A549 (cell line): ENCODE measurements around the gene ALPI. TPM values are rescaled to one million over a fixed set of nuclear protein-coding genes. Genes with fewer than 3 reads are reported as not detected.
A peak's percentile ranks its signal among the peaks of the same experiment; 100 is the strongest.

Source experiments
- ATAC-seq, 2 experiments: fragments of 200-7000 bp in 1 of 2; fragments of >200 bp in 1 of 2; cut with Nextera tagmentation in 1 of 2; cut with Tn5 transposase in 1 of 2; 3 replicates each; pipeline versions ENCODE4 v1.8.0 to v1.9.1; 2018 to 2020; ENCODE audit warnings: mild to moderate bottlenecking in 1 of 2, moderate library complexity in 1 of 2
- CTCF ChIA-PET: fragments of 300-600 bp; sonication (Branson Sonifier 250); formaldehyde crosslinking; extraction: SDS; loops from one replicate; lab custom pipeline; 2021; ENCODE audit warnings: antibody characterized with exemption, inconsistent platforms; lab: Yijun Ruan, JAX
- POLR2A ChIA-PET: fragments of 350-600 bp; formaldehyde crosslinking; extraction: SDS; loops from one replicate; lab custom pipeline; 2021; ENCODE audit warnings: antibody characterized with exemption, inconsistent platforms; lab: Yijun Ruan, JAX
- DNase-seq, 2 experiments: peaks; one replicate each; pipeline versions ENCODE4 v3.0.0 to v3.0.0-alpha.2; 2011 to 2016; ENCODE audit warnings: low read depth in 1 of 2, low spot score in 1 of 2
- FAIRE-seq: peaks from 2 replicates; lab custom pipeline; 2011; peaks lifted over from hg19 to GRCh38; lab: Jason Lieb, UNC
- H3K27ac ChIP-seq, 2 experiments: fragments of >200 bp; sonication (Bioruptor Twin); formaldehyde crosslinking; 3 replicates each; pipeline ENCODE4 v1.5.1; 2016 to 2017
- H3K4me1 ChIP-seq: fragments of >200 bp; sonication (Bioruptor Twin); formaldehyde crosslinking; 3 replicates; pipeline ENCODE4 v1.6.1; 2016
- H3K4me2 ChIP-seq: fragments of >200 bp; sonication (Bioruptor Twin); formaldehyde crosslinking; 3 replicates; pipeline ENCODE4 v1.6.1; 2016
- H3K4me3 ChIP-seq: fragments of >200 bp; sonication (Bioruptor Twin); formaldehyde crosslinking; 3 replicates; pipeline ENCODE4 v1.5.1; 2016
- H3K9me3 ChIP-seq: fragments of >200 bp; sonication (Bioruptor Twin); formaldehyde crosslinking; 3 replicates; pipeline ENCODE4 v1.6.1; 2016
- BCL3 ChIP-seq: fragments of >200 bp; sonication (Bioruptor Twin); formaldehyde crosslinking; IDR thresholded peaks from 3 replicates; pipeline ENCODE4 v1.6.1; 2016
- CBX2 ChIP-seq: fragments of 200-600 bp; sonication (generic); IDR thresholded peaks from 2 replicates; pipeline ENCODE4 v1.6.1; 2016; ENCODE audit warnings: low read depth, mild to moderate bottlenecking, borderline replicate concordance
- CEBPB ChIP-seq, 2 experiments: fragments of >200 bp in 1 of 2; sonication (Bioruptor Twin) in 1 of 2; formaldehyde crosslinking in 1 of 2; IDR thresholded peaks; 2 replicates each; pipeline ENCODE4 v1.6.1; 2012 to 2016
- CHD2 ChIP-seq: fragments of 150-350 bp; IDR thresholded peaks from 2 replicates; pipeline ENCODE4 v1.6.1; 2014; ENCODE audit warnings: low read length; ENCODE audit not compliant: partially characterized antibody
- CHD4 ChIP-seq: fragments of 200-600 bp; sonication (generic); IDR thresholded peaks from 2 replicates; pipeline ENCODE4 v1.6.1; 2016; ENCODE audit warnings: antibody characterized with exemption, mild to moderate bottlenecking, borderline replicate concordance
- EP300 ChIP-seq, 2 experiments: fragments of >200 bp; sonication (Bioruptor Twin); formaldehyde crosslinking; IDR thresholded peaks; 2 replicates in 1 of 2; 3 replicates in 1 of 2; pipeline ENCODE4 v1.6.1; 2016 to 2017
- FOXS1 ChIP-seq: fragments of 250-450 bp; sonication (Bioruptor Pico); IDR thresholded peaks from 2 replicates; pipeline ENCODE4 v1.5.0; 2020; ENCODE audit warnings: mild to moderate bottlenecking, moderate library complexity
- HDAC2 ChIP-seq: fragments of 200-600 bp; sonication (generic); IDR thresholded peaks from 2 replicates; pipeline ENCODE4 v1.6.1; 2016
- HES2 ChIP-seq: fragments of >200 bp; sonication (Bioruptor Twin); formaldehyde crosslinking; IDR thresholded peaks from 2 replicates; pipeline ENCODE4 v1.6.1; 2016
- HOXB5 ChIP-seq: fragments of 250-450 bp; sonication (Bioruptor Pico); IDR thresholded peaks from 2 replicates; pipeline ENCODE4 v1.5.0; 2020; ENCODE audit warnings: mild to moderate bottlenecking, moderate library complexity
- JUN ChIP-seq, 2 experiments: fragments of >200 bp; sonication (Bioruptor Twin); formaldehyde crosslinking; IDR thresholded peaks; 2 replicates in 1 of 2; 3 replicates in 1 of 2; pipeline ENCODE4 v1.6.1; 2016 to 2017
- KDM5A ChIP-seq: fragments of 200-600 bp; sonication (generic); IDR thresholded peaks from 2 replicates; pipeline ENCODE4 v1.6.1; 2016; ENCODE audit warnings: antibody characterized with exemption, mild to moderate bottlenecking
- MAFK ChIP-seq: fragments of 450-650 bp; IDR thresholded peaks from 2 replicates; pipeline ENCODE4 v1.6.1; 2014; ENCODE audit not compliant: partially characterized antibody
- MAZ ChIP-seq: fragments of 150-350 bp; IDR thresholded peaks from 2 replicates; pipeline ENCODE4 v1.6.1; 2014; ENCODE audit warnings: antibody characterized with exemption, low read depth, low read length, borderline replicate concordance
- NPAS2 ChIP-seq: fragments of 250-450 bp; sonication (Bioruptor Pico); IDR thresholded peaks from 2 replicates; pipeline ENCODE4 v1.8.0; 2022; ENCODE audit warnings: mild to moderate bottlenecking, moderate library complexity, borderline replicate concordance
- PBX3 ChIP-seq: IDR thresholded peaks from 2 replicates; pipeline ENCODE4 v1.6.1; 2012
- POLR2AphosphoS2 ChIP-seq: conservative IDR thresholded peaks from 2 replicates; pipeline ENCODE4 v1.6.1; 2012; ENCODE audit warnings: low read length, improper control_type of control experiment, inconsistent platforms
- RCOR1 ChIP-seq: fragments of 150-350 bp; IDR thresholded peaks from 2 replicates; pipeline ENCODE4 v1.6.1; 2014; ENCODE audit warnings: antibody characterized with exemption, low read length, low read depth
- REST ChIP-seq: fragments of 200-600 bp; sonication (generic); IDR thresholded peaks from 2 replicates; pipeline ENCODE4 v1.6.1; 2016; ENCODE audit warnings: antibody characterized with exemption, mild to moderate bottlenecking, moderate library complexity
- SMC3 ChIP-seq: fragments of >200 bp; sonication (Bioruptor Twin); formaldehyde crosslinking; IDR thresholded peaks from 3 replicates; pipeline ENCODE4 v1.6.1; 2018; ENCODE audit warnings: inconsistent platforms
- SREBF2 ChIP-seq: fragments of 450-650 bp; IDR thresholded peaks from 2 replicates; pipeline ENCODE4 v1.6.1; 2014; ENCODE audit warnings: mild to moderate bottlenecking, moderate library complexity
- TFCP2L1 ChIP-seq: fragments of 250-450 bp; sonication (Bioruptor Pico); IDR thresholded peaks from 2 replicates; pipeline ENCODE4 v1.5.0; 2021; ENCODE audit warnings: mild to moderate bottlenecking
- USF2 ChIP-seq: fragments of 450-650 bp; IDR thresholded peaks from 2 replicates; pipeline ENCODE4 v1.6.1; 2014; ENCODE audit warnings: antibody characterized with exemption
- ZNF302 ChIP-seq: fragments of 250-450 bp; sonication (Bioruptor Pico); IDR thresholded peaks from 2 replicates; pipeline ENCODE4 v1.9.0; 2021; ENCODE audit warnings: inconsistent platforms, mild to moderate bottlenecking, moderate library complexity
- WGBS: methylation state at CpG from one replicate; pipeline ENCODE4 v1.1.6; 2017; ENCODE audit errors: missing lambda C conversion rate; 5-methylcytosine and 5-hydroxymethylcytosine counted together
- polyA plus RNA-seq, 4 experiments: library from polyadenylated mRNA; depleted of rRNA in 3 of 4; stranded (reverse); fragments of >200 nt; fragmentation: RNase III in 1 of 4; extraction: RNeasy Plus Mini Kit Qiagen cat#74134 plus additional on column Dnase treatment in 1 of 4; gene quantifications; 2 replicates in 3 of 4; 3 replicates in 1 of 4; pipeline ENCODE4 v1.2.3, GENCODE V29; 2011 to 2017

The ALPI gene
- polyA plus RNA-seq, 2 of the 4 experiments (the other 2 are of a cell fraction) = 0.05 TPM; not detected in 1

GRCh38 chr2:232502911-232503808 lies 47.2 kb downstream of the ALPI start:
- FAIRE-seq (no peak), ATAC-seq (peak in 1 of 2 experiments; percentile 41; a peak in 3 of 6 replicates), DNase-seq (peak; percentile 28 to 46)
- 77% methylated on average over 39 of the region's 75 CpGs for WGBS
- ChIA-PET POLR2A (no interaction called here), CTCF (interaction anchor here (0.7 to 1.4 kb wide), 2 partner anchors 56 to 84 kb away, joined by 3 to 5 read pairs; no protein-coding TSS in a partner anchor)
- no peak for TF ChIP-seq USF2
- no peak for TF ChIP-seq POLR2AphosphoS2
- TF ChIP-seq HES2 = no peak
- no peak for TF ChIP-seq EP300 (IDR thresholded peaks at IDR 0.05)
- no peak for TF ChIP-seq NPAS2 (CRISPR knock-in tag)
- TF ChIP-seq MAZ = no peak
- no peak for TF ChIP-seq MAFK
- TF ChIP-seq CBX2 = no peak
- TF ChIP-seq ZNF302 (CRISPR knock-in tag) = no peak
- TF ChIP-seq HDAC2 = no peak
- TF ChIP-seq FOXS1 (CRISPR knock-in tag) = no peak
- TF ChIP-seq JUN (IDR thresholded peaks at IDR 0.05) = no peak
- no peak for TF ChIP-seq KDM5A
- TF ChIP-seq BCL3 = no peak
- no peak for TF ChIP-seq RCOR1
- no peak for TF ChIP-seq SREBF2
- no peak for TF ChIP-seq REST
- H3K9me3 ChIP-seq = no peaks in the 10 kb centered on the region
- peaks cover 24% of the 10 kb centered on the region for H3K4me1 ChIP-seq
- H3K27ac ChIP-seq = peak overlapping the region; percentile 58 to 85
- peak overlapping the region; percentile 97 for H3K4me2 ChIP-seq
- H3K4me3 ChIP-seq = peak overlapping the region; percentile 43

GRCh38 chr2:232503809-232504323 lies 47.9 kb downstream of the ALPI start:
- DNase-seq (no peak), FAIRE-seq (no peak), ATAC-seq (no peak)
- Histone ChIP-seq H3K9me3 (no peaks in the 10 kb centered on the region), H3K4me1 (peaks cover 24% of the 10 kb centered on the region), H3K4me3 (no peak overlapping the region), H3K4me2 (no peak overlapping the region; the same call in 2 of the 3 replicates), H3K27ac (peak overlapping the region in 1 of 2 experiments; percentile 85; a peak in 2 of 6 replicates)
- no peak for TF ChIP-seq CHD4
- TF ChIP-seq MAZ = no peak
- TF ChIP-seq TFCP2L1 (CRISPR knock-in tag) = no peak
- no peak for TF ChIP-seq JUN (IDR thresholded peaks at IDR 0.05)
- TF ChIP-seq CEBPB (IDR thresholded peaks at IDR 0.05) = no peak
- no peak for TF ChIP-seq HOXB5 (CRISPR knock-in tag)
- no peak for TF ChIP-seq CHD2
- no peak for TF ChIP-seq PBX3
- no peak for TF ChIP-seq SMC3
- no peak for TF ChIP-seq SREBF2
- WGBS = 86% methylated on average over 16 of the region's 16 CpGs
- ChIA-PET POLR2A (no interaction called here), CTCF (interaction anchor here (0.7 to 1.4 kb wide), 4 partner anchors 18 to 85 kb away, joined by 3 to 5 read pairs (median 4); no protein-coding TSS in a partner anchor)
